ENCODE measurements around the gene TELO2.
A peak's percentile ranks its signal among the peaks of the same experiment; 100 is the strongest.

GRCh38 chr16:1474796-1475551 is 18.2 kb upstream of the TELO2 start, which contains the start of gene CLCN7:
- TF ChIP-seq CTCF (IDR thresholded peaks at IDR 0.05) (no peak), POLR2AphosphoS5 (IDR thresholded peaks at IDR 0.05; ENCODE audit: low read depth, low read length) (peak; percentile 60), REST (IDR thresholded peaks at IDR 0.05; ENCODE audit: insufficient read depth in 1 of 2, low read depth in 2 of 2, low read length in 1 of 2) (0 out of 4 replicates have a peak, but pooled peaks of 1 of the 2 experiments have one; percentile 23), TCF7L2 (IDR thresholded peaks at IDR 0.05; ENCODE audit: low read depth, low read length) (0 out of 2 replicates have a peak, but pooled peaks have one; percentile 29)
